IgD-negative memory B cell (primary cell): Measurements from ENCODE around the gene ATF6. TPM values are rescaled to one million over a fixed set of nuclear protein-coding genes. Genes with fewer than 3 reads are reported as not detected.

Experiments
- H3K27ac Mint-ChIP-seq, 3 donors: one replicate each; pipeline ENCODE4 v1.8.0; 2020 to 2022; ENCODE audit warnings: mild to moderate bottlenecking in 3 of 3, mixed read lengths in 3 of 3, moderate library complexity in 1 of 3
- H3K27me3 Mint-ChIP-seq: one replicate; pipeline ENCODE4 v1.8.0; 2021; ENCODE audit warnings: mixed read lengths
- H3K36me3 Mint-ChIP-seq: one replicate; pipeline ENCODE4 v1.8.0; 2020; ENCODE audit warnings: mild to moderate bottlenecking, mixed read lengths
- H3K4me1 Mint-ChIP-seq, 3 donors: one replicate each; pipeline ENCODE4 v1.8.0; 2020 to 2022; ENCODE audit warnings: mixed read lengths in 3 of 3, mild to moderate bottlenecking in 1 of 3
- H3K4me3 Mint-ChIP-seq, 4 donors: one replicate each; pipeline ENCODE4 v1.8.0; 2020 to 2022; ENCODE audit warnings: mild to moderate bottlenecking in 4 of 4, mixed read lengths in 4 of 4, moderate library complexity in 3 of 4
- H3K9me3 Mint-ChIP-seq, 3 donors: one replicate each; pipeline ENCODE4 v1.8.0; 2020 to 2021; ENCODE audit warnings: mixed read lengths in 3 of 3, mild to moderate bottlenecking in 1 of 3
- polyA plus RNA-seq: library from polyadenylated mRNA; unstranded; fragments of 300-500 nt; fragmentation: Illumina TruSeq; gene quantifications from one replicate; pipeline ENCODE4 v1.2.3, GENCODE V29; 2021

Gene ATF6
- polyA plus RNA-seq, 1 donor from 2014 or later, result 14.3 TPM

- no peaks in the 10 kb centered on the region for H3K27me3 Mint-ChIP-seq
- peaks cover 0 to 2% (median 0%) of the 10 kb centered on the region in 3 donors for H3K4me1 Mint-ChIP-seq
- peaks cover 4% of the 10 kb centered on the region for H3K36me3 Mint-ChIP-seq
- H3K9me3 Mint-ChIP-seq, result no peaks in the 10 kb centered on the region
- H3K27ac Mint-ChIP-seq, result no peak overlapping the region
- no peak overlapping the region for H3K4me3 Mint-ChIP-seq
Observed at GRCh38 chr1:161900160-161900559, 134.0 kb downstream of the ATF6 start.

GRCh38 chr1:161902182-161902581, 136.1 kb downstream of the ATF6 start:
- peaks cover 0 to 2% (median 0%) of the 10 kb centered on the region in 3 donors for H3K4me1 Mint-ChIP-seq
- H3K27me3 Mint-ChIP-seq, result no peaks in the 10 kb centered on the region
- H3K9me3 Mint-ChIP-seq, result no peaks in the 10 kb centered on the region
- H3K27ac Mint-ChIP-seq, result no peak overlapping the region
- H3K36me3 Mint-ChIP-seq, result peaks cover 1% of the 10 kb centered on the region
- H3K4me3 Mint-ChIP-seq, result no peak overlapping the region

GRCh38 chr1:161905269-161905884, 139.3 kb downstream of the ATF6 start:
- no peak overlapping the region for H3K4me3 Mint-ChIP-seq
- no peaks in the 10 kb centered on the region for H3K36me3 Mint-ChIP-seq
- no peaks in the 10 kb centered on the region for H3K9me3 Mint-ChIP-seq
- no peak overlapping the region for H3K27ac Mint-ChIP-seq
- H3K27me3 Mint-ChIP-seq, result no peaks in the 10 kb centered on the region
- H3K4me1 Mint-ChIP-seq, result peaks cover 0 to 4% (median 0%) of the 10 kb centered on the region in 3 donors

GRCh38 chr1:161907265-161907664, 141.1 kb downstream of the ATF6 start:
- Mint-ChIP-seq H3K4me1 (peaks cover 0 to 4% (median 0%) of the 10 kb centered on the region in 3 donors), H3K27ac (no peak overlapping the region), H3K4me3 (no peak overlapping the region), H3K27me3 (no peaks in the 10 kb centered on the region), H3K9me3 (no peaks in the 10 kb centered on the region), H3K36me3 (no peaks in the 10 kb centered on the region)

GRCh38 chr1:161908264-161908663, 142.1 kb downstream of the ATF6 start:
- H3K4me1 Mint-ChIP-seq, result peaks cover 0 to 4% (median 0%) of the 10 kb centered on the region in 3 donors
- H3K36me3 Mint-ChIP-seq, result no peaks in the 10 kb centered on the region
- no peaks in the 10 kb centered on the region for H3K27me3 Mint-ChIP-seq
- H3K9me3 Mint-ChIP-seq, result no peaks in the 10 kb centered on the region
- no peak overlapping the region for H3K27ac Mint-ChIP-seq
- no peak overlapping the region for H3K4me3 Mint-ChIP-seq

GRCh38 chr1:161910604-161911003, 144.5 kb downstream of the ATF6 start:
- Mint-ChIP-seq H3K9me3 (no peaks in the 10 kb centered on the region), H3K4me3 (no peak overlapping the region), H3K4me1 (peaks cover 0 to 2% (median 0%) of the 10 kb centered on the region in 3 donors), H3K27ac (no peak overlapping the region), H3K27me3 (no peaks in the 10 kb centered on the region), H3K36me3 (no peaks in the 10 kb centered on the region)

- H3K4me1 Mint-ChIP-seq, result peaks cover 0 to 2% (median 0%) of the 10 kb centered on the region in 3 donors
- H3K36me3 Mint-ChIP-seq, result no peaks in the 10 kb centered on the region
- no peaks in the 10 kb centered on the region for H3K9me3 Mint-ChIP-seq
- no peaks in the 10 kb centered on the region for H3K27me3 Mint-ChIP-seq
- no peak overlapping the region for H3K27ac Mint-ChIP-seq
- no peak overlapping the region for H3K4me3 Mint-ChIP-seq
Observed at GRCh38 chr1:161913482-161914140, 147.5 kb downstream of the ATF6 start.

- H3K9me3 Mint-ChIP-seq, result no peaks in the 10 kb centered on the region
- H3K4me1 Mint-ChIP-seq, result peaks cover 0 to 2% (median 0%) of the 10 kb centered on the region in 3 donors
- H3K4me3 Mint-ChIP-seq, result no peak overlapping the region
- no peaks in the 10 kb centered on the region for H3K27me3 Mint-ChIP-seq
- no peak overlapping the region for H3K27ac Mint-ChIP-seq
- H3K36me3 Mint-ChIP-seq, result peaks cover under 1% of the 10 kb centered on the region
Observed at GRCh38 chr1:161914595-161914994, 148.5 kb downstream of the ATF6 start.

- Mint-ChIP-seq H3K27me3 (no peaks in the 10 kb centered on the region), H3K4me1 (no peaks in the 10 kb centered on the region), H3K9me3 (no peaks in the 10 kb centered on the region), H3K27ac (no peak overlapping the region), H3K36me3 (peaks cover 3% of the 10 kb centered on the region), H3K4me3 (no peak overlapping the region)
Observed at GRCh38 chr1:161915051-161915503, 149.0 kb downstream of the ATF6 start.

GRCh38 chr1:161915978-161916377, 149.9 kb downstream of the ATF6 start:
- Mint-ChIP-seq H3K27ac (no peak overlapping the region), H3K4me1 (no peaks in the 10 kb centered on the region), H3K9me3 (no peaks in the 10 kb centered on the region), H3K27me3 (no peaks in the 10 kb centered on the region), H3K36me3 (peaks cover 3% of the 10 kb centered on the region), H3K4me3 (no peak overlapping the region)

- Mint-ChIP-seq H3K27me3 (no peaks in the 10 kb centered on the region), H3K36me3 (peaks cover 7% of the 10 kb centered on the region), H3K4me3 (no peak overlapping the region), H3K4me1 (no peaks in the 10 kb centered on the region), H3K9me3 (no peaks in the 10 kb centered on the region), H3K27ac (no peak overlapping the region)
Observed at GRCh38 chr1:161919229-161919628, 153.1 kb downstream of the ATF6 start.

GRCh38 chr1:161921491-161921890, 155.4 kb downstream of the ATF6 start:
- Mint-ChIP-seq H3K4me1 (no peaks in the 10 kb centered on the region), H3K4me3 (no peak overlapping the region), H3K36me3 (peaks cover 11% of the 10 kb centered on the region), H3K27ac (no peak overlapping the region), H3K27me3 (no peaks in the 10 kb centered on the region), H3K9me3 (no peaks in the 10 kb centered on the region)

GRCh38 chr1:161921990-161922389, 155.9 kb downstream of the ATF6 start:
- Mint-ChIP-seq H3K36me3 (peaks cover 11% of the 10 kb centered on the region), H3K4me1 (no peaks in the 10 kb centered on the region), H3K4me3 (no peak overlapping the region), H3K27me3 (no peaks in the 10 kb centered on the region), H3K9me3 (no peaks in the 10 kb centered on the region), H3K27ac (no peak overlapping the region)

- peaks cover 11% of the 10 kb centered on the region for H3K36me3 Mint-ChIP-seq
- no peak overlapping the region for H3K27ac Mint-ChIP-seq
- H3K4me3 Mint-ChIP-seq, result no peak overlapping the region
- peaks cover 2 to 4% (median 3%) of the 10 kb centered on the region in 3 donors for H3K4me1 Mint-ChIP-seq
- no peaks in the 10 kb centered on the region for H3K27me3 Mint-ChIP-seq
- no peaks in the 10 kb centered on the region for H3K9me3 Mint-ChIP-seq
Observed at GRCh38 chr1:161928056-161928455, 161.9 kb downstream of the ATF6 start.

GRCh38 chr1:161929137-161929536, 163.0 kb downstream of the ATF6 start:
- Mint-ChIP-seq H3K27me3 (no peaks in the 10 kb centered on the region), H3K9me3 (no peaks in the 10 kb centered on the region), H3K36me3 (peaks cover 11% of the 10 kb centered on the region), H3K27ac (no peak overlapping the region), H3K4me1 (peaks cover 8% of the 10 kb centered on the region in 3 donors), H3K4me3 (no peak overlapping the region)

GRCh38 chr1:161930064-161930463, 163.9 kb downstream of the ATF6 start:
- Mint-ChIP-seq H3K9me3 (no peaks in the 10 kb centered on the region), H3K4me1 (peaks cover 8 to 14% (median 8%) of the 10 kb centered on the region in 3 donors), H3K27ac (no peak overlapping the region), H3K27me3 (no peaks in the 10 kb centered on the region), H3K36me3 (peaks cover 15% of the 10 kb centered on the region), H3K4me3 (no peak overlapping the region)
